ENCODE data around the gene AGMO.

AGMO gene

GRCh38 chr7:15561835-15562234 lies at the start of gene AGMO:
Gene AGMO, minus strand, starts transcription at chr7:15562015.
- no peak for DNase-seq

GRCh38 chr7:15610503-15610902 lies 48.7 kb upstream of the AGMO start:
- no peak for DNase-seq

- no peak for DNase-seq
These were observed 47.5 kb upstream of the AGMO start for GRCh38 chr7:15609287-15609686.

- DNase-seq, result no peak
These were observed 45.9 kb upstream of the AGMO start for GRCh38 chr7:15607529-15608210.

- DNase-seq, result no peak
These were observed 44.7 kb upstream of the AGMO start for GRCh38 chr7:15606561-15606960.

GRCh38 chr7:15604166-15604565 lies 42.4 kb upstream of the AGMO start:
- no peak for DNase-seq

GRCh38 chr7:15603124-15603523 lies 41.3 kb upstream of the AGMO start:
- no peak for DNase-seq

GRCh38 chr7:15602236-15602635 lies 40.4 kb upstream of the AGMO start:
- DNase-seq, result no peak

- no peak for DNase-seq
These were observed 39.4 kb upstream of the AGMO start for GRCh38 chr7:15601175-15601574.

- no peak for DNase-seq
These were observed 38.5 kb upstream of the AGMO start for GRCh38 chr7:15600298-15600697.

- DNase-seq, result no peak
These were observed 32.6 kb upstream of the AGMO start for GRCh38 chr7:15594461-15594860.

- DNase-seq, result no peak
These were observed 31.6 kb upstream of the AGMO start for GRCh38 chr7:15593382-15593781.

GRCh38 chr7:15586266-15586665 lies 24.5 kb upstream of the AGMO start:
- no peak for DNase-seq

GRCh38 chr7:15584575-15584974 lies 22.8 kb upstream of the AGMO start:
- no peak for DNase-seq

- no peak for DNase-seq
These were observed 21.0 kb upstream of the AGMO start for GRCh38 chr7:15582773-15583172.

GRCh38 chr7:15581352-15581951 lies 19.6 kb upstream of the AGMO start:
- no peak for DNase-seq

GRCh38 chr7:15580604-15581351 lies 19.0 kb upstream of the AGMO start:
- DNase-seq, result no peak

- DNase-seq, result no peak
These were observed 15.8 kb upstream of the AGMO start for GRCh38 chr7:15577600-15577999.

GRCh38 chr7:15571301-15571878 lies 9.6 kb upstream of the AGMO start:
- DNase-seq, result no peak

GRCh38 chr7:15567652-15568051 lies 5.8 kb upstream of the AGMO start:
- no peak for DNase-seq

- no peak for DNase-seq
These were observed 5.2 kb upstream of the AGMO start for GRCh38 chr7:15567036-15567435.

GRCh38 chr7:15566476-15566875 lies 4.7 kb upstream of the AGMO start:
- DNase-seq, result no peak

- DNase-seq, result no peak
These were observed 847 bp downstream of the AGMO start for GRCh38 chr7:15560968-15561367.

- no peak for DNase-seq
These were observed 2.3 kb downstream of the AGMO start for GRCh38 chr7:15559416-15559928.

Data from NCI-H1436 (cell line).